Fibroblast of peridontal ligament (primary cell): ENCODE measurements around the gene GAPDH.

Experiments
- DNase-seq: peaks from one replicate; pipeline ENCODE4 v3.0.0-alpha.2; 2010; ENCODE audit errors: extremely low read depth

Gene GAPDH

GRCh38 chr12:6529291-6529737, 5.0 kb upstream of the GAPDH start:
- no peak for DNase-seq

DNA sequence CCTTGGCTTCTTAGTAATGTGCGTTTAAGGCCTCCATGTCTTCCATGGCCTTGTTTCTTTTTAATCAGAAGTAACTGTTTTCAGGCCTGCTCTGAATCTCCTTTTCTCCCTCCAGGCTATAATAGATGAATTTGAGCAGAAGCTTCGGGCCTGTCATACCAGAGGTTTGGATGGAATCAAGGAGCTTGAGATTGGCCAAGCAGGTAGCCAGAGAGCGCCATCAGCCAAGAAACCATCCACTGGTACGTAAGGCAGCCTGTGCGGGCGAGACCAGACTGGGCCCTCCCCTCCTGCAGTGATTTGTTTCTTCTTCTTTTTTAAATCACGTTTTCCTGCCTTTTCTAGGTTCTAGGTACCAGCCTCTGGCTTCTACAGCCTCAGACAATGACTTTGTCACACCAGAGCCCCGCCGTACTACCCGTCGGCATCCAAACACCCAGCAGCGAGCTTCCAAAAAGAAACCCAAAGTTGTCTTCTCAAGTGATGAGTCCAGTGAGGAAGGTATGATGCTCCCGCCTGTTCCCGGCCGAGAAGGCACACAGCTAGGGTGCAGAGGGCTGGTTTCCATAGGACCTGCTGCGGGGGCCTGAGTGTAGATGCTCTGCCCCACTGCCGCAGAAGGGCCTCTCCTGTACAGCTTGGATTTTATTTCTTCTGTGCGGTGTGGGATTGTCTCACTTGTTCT, 3.6 kb upstream of the GAPDH start:
- no peak for DNase-seq

- DNase-seq: peak; percentile 97
Measured at GRCh38 chr12:6532051-6532926, 2.0 kb upstream of the GAPDH start.

DNA sequence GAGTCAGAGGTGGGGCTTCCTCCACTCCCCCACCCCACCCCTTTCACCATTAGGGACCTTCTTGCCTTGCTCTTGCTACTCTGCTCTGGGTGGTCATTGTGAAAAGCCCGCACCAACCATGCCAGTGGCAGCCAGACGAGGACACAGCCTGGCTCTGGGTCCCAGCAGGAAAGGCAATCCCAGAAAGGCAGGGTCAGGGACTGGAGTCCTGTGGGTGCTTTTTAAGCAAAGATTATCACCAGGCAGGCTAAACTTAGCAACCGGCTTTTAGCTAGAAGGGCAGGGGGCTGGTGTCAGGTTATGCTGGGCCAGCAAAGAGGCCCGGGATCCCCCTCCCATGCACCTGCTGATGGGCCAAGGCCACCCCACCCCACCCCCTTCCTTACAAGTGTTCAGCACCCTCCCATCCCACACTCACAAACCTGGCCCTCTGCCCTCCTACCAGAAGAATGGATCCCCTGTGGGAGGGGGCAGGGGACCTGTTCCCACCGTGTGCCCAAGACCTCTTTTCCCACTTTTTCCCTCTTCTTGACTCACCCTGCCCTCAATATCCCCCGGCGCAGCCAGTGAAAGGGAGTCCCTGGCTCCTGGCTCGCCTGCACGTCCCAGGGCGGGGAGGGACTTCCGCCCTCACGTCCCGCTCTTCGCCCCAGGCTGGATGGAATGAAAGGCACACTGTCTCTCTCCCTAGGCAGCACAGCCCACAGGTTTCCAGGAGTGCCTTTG, 1.2 kb upstream of the GAPDH start:
- DNase-seq: peak; percentile 43

DNA sequence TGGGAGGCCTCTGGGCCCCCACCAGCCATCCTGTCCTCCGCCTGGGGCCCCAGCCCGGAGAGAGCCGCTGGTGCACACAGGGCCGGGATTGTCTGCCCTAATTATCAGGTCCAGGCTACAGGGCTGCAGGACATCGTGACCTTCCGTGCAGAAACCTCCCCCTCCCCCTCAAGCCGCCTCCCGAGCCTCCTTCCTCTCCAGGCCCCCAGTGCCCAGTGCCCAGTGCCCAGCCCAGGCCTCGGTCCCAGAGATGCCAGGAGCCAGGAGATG, 729 bp upstream of the GAPDH start:
- no peak for DNase-seq

- DNase-seq: no peak
Measured at GRCh38 chr12:6534695-6534944, 303 bp downstream of the GAPDH start.

DNA sequence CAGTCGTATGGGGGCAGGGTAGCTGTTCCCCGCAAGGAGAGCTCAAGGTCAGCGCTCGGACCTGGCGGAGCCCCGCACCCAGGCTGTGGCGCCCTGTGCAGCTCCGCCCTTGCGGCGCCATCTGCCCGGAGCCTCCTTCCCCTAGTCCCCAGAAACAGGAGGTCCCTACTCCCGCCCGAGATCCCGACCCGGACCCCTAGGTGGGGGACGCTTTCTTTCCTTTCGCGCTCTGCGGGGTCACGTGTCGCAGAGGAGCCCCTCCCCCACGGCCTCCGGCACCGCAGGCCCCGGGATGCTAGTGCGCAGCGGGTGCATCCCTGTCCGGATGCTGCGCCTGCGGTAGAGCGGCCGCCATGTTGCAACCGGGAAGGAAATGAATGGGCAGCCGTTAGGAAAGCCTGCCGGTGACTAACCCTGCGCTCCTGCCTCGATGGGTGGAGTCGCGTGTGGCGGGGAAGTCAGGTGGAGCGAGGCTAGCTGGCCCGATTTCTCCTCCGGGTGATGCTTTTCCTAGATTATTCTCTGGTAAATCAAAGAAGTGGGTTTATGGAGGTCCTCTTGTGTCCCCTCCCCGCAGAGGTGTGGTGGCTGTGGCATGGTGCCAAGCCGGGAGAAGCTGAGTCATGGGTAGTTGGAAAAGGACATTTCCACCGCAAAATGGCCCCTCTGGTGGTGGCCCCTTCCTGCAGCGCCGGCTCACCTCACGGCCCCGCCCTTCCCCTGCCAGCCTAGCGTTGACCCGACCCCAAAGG, 804 bp downstream of the GAPDH start:
- peak; percentile 58 for DNase-seq

DNA sequence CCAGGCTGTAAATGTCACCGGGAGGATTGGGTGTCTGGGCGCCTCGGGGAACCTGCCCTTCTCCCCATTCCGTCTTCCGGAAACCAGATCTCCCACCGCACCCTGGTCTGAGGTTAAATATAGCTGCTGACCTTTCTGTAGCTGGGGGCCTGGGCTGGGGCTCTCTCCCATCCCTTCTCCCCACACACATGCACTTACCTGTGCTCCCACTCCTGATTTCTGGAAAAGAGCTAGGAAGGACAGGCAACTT, 1.3 kb downstream of the GAPDH start:
- no peak for DNase-seq

DNA sequence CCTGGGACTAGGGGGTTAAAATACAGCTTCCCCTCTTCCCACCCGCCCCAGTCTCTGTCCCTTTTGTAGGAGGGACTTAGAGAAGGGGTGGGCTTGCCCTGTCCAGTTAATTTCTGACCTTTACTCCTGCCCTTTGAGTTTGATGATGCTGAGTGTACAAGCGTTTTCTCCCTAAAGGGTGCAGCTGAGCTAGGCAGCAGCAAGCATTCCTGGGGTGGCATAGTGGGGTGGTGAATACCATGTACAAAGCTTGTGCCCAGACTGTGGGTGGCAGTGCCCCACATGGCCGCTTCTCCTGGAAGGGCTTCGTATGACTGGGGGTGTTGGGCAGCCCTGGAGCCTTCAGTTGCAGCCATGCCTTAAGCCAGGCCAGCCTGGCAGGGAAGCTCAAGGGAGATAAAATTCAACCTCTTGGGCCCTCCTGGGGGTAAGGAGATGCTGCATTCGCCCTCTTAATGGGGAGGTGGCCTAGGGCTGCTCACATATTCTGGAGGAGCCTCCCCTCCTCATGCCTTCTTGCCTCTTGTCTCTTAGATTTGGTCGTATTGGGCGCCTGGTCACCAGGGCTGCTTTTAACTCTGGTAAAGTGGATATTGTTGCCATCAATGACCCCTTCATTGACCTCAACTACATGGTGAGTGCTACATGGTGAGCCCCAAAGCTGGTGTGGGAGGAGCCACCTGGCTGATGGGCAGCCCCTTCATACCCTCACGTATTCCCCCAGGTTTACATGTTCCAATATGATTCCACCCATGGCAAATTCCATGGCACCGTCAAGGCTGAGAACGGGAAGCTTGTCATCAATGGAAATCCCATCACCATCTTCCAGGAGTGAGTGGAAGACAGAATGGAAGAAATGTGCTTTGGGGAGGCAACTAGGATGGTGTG, 1.9 kb downstream of the GAPDH start:
- DNase-seq: peak; percentile 10

GRCh38 chr12:6536894-6537579, 2.7 kb downstream of the GAPDH start:
- peak; percentile 3 for DNase-seq

GRCh38 chr12:6537580-6538419, 3.5 kb downstream of the GAPDH start:
- DNase-seq: peak; percentile 86

DNA sequence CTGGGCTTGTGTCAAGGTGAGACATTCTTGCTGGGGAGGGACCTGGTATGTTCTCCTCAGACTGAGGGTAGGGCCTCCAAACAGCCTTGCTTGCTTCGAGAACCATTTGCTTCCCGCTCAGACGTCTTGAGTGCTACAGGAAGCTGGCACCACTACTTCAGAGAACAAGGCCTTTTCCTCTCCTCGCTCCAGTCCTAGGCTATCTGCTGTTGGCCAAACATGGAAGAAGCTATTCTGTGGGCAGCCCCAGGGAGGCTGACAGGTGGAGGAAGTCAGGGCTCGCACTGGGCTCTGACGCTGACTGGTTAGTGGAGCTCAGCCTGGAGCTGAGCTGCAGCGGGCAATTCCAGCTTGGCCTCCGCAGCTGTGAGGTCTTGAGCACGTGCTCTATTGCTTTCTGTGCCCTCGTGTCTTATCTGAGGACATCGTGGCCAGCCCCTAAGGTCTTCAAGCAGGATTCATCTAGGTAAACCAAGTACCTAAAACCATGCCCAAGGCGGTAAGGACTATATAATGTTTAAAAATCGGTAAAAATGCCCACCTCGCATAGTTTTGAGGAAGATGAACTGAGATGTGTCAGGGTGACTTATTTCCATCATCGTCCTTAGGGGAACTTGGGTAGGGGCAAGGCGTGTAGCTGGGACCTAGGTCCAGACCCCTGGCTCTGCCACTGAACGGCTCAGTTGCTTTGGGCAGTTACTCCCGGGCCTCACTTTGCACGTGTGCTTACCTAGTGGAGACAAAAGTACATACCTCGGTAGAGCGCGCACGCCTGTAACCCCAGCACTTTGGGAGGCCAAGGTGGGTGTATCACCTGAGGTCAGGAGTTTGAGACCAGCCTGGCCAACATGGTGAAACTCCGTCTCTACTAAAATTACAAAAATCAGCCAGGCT, 4.3 kb downstream of the GAPDH start:
- DNase-seq: peak; percentile 33

DNA sequence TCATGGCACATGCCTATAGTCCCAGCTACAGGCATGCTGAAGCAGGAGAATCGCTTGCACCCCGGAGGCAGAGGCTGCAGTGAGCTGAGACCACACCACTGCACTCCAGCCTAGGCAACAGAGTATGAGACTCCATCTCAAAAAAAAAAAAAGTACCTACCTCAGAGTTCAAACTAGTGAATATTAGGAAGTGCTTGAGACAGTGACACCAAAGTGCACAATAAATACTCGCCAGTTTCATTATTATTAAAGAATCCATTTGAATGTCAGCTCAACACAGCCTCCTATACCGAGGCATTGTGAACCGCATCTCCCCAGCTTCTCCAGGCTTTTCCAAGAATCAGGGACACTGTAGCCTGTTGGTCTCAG, 5.0 kb downstream of the GAPDH start:
- peak; percentile 13 for DNase-seq

DNA sequence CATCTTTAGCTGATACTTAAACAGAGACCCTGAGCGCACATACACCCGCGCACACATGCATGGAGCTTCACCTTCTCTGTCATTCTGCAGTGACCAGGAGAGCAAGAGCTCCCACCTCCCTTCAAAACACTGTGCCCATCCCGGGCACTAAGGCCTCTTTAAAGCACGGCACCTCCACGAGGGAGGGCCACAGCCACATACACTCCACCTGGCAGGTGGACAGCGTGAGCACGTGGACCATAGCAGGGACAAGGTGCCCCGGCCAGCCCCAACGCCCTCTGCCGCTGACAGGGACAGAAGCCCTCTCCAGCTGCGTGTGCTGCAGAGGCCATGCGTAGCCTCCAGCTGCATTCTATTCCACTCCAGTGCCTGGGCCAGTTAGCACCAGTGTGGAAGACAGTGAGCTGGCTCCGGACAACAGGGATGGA, 5.4 kb downstream of the GAPDH start:
- no peak for DNase-seq

DNA sequence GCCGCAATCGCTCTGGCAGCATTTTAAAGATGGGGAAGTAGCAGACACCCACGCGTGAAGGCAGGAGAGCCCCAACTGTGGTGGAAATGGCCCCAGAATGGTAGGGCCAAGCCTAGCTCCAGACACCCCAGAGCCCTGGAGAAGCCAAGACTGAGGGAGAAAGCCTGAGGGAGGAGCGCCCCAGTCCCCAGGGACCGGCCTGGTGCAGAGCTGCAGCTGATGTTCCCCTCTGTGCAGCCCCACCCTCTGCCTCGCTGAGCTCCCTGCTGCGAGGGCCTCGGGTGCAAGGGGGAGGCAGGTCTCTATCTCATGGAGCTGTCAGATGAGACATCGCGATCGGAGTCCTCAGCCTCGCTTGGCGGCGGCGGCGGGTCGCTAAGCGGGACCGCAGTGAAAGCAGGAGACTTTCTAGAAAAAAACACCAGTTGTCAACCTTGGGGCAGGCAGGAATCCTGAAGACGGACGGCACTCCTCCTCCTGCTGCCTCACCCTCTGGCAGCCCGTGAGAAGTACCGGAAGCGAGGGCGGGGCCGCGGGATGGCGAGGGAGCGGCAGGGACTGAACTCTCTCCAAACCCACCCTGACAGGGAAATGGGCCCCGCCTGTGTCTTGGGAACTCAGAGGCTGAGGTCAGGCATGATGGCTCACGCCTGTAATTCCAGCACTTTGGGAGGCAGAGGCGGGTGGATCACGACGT, 6.0 kb downstream of the GAPDH start:
- DNase-seq: peak; percentile 88

DNA sequence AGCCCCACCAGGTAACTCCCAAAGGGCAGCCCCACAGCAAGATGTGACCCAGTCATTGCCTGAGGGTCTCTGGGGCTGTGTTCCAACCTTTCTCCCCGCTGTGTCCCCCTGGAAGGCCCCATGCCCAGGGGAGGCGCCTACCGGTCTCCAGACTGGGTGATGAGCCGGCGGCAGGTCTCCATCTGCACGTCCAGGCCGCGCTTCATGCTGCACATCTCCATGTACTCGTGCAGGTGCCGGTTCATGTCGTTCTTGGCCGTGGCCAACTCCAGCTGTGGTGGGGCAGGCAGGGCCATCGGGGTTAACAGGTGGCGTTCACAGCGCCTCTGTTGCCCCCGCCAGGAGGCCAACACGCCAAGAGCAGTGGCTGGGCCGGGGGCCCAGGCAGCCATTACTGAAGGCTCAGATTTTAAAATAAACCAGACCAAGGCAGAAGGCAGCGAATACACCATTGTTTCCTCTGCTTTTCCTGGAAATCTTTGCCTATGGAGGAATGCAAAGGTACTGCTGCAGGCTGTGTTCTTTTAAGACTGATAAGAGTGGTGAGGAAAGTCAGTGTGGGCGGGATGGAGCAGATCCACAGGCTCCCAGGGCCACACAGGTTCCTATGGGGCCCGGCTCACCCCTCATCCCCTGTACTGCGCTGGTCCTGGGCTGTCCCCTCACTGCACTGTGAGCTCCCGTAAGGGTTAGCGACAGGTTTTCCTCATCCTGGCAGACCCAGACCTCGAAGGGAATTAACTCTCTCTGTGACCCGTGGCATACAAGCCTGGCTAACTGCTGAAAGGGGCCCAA, 7.3 kb downstream of the GAPDH start:
- DNase-seq: no peak

DNA sequence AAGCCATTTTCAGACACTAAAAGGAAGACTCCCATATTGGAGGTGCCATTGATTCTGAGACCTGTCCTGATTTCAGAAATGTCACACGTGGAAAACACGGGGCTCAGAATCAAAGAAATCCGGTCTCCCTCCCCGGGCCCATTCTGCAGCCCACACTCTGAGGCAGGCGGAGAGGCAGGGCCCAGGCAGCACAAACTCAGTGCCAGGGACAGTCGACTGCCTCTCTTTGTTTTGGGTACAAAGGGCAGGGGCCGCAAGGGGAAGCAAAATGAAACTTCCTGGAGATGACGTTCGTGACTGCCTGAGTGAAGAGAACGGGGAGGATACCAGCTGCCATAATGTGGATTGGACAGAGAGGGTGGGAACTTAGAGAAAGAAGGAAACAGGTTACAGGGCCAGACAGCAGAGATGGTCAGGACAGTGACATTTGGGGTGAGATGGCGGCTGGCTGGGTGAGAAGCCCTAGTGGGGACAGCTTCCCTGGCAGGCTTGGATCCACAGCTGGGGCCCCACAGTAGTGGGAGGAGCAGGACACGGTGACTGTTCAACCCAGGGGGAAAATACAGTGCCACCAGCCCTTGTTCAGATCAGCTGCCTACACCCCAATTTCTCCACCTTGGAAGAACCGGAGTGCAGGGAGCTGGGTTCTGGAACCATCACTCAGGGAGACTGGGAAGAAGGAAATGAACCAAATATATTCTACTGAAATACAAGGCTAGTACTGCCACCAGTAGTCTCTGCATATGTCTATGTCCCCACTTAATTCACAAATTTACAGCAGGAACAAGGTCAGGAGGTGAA, 8.1 kb downstream of the GAPDH start:
- no peak for DNase-seq
